HepG2 (cell line): ENCODE results near the gene SLC4A2. TPM values are rescaled to one million over a fixed set of nuclear protein-coding genes. Genes with fewer than 3 reads are reported as not detected.

Experiments
- AKAP8 ChIP-seq: sonication (generic); formaldehyde crosslinking; IDR thresholded peaks from 2 replicates; pipeline ENCODE4 v1.5.1; 2020; ENCODE audit warnings: mild to moderate bottlenecking, missing genetic modification reagents
- ATF7-NPFF ChIP-seq: sonication (generic); formaldehyde crosslinking; IDR thresholded peaks from 2 replicates; pipeline ENCODE4 v1.8.1; 2023; ENCODE audit warnings: mild to moderate bottlenecking, low read depth, missing genetic modification reagents, moderate library complexity
- CHD4 ChIP-seq: fragments of 200-600 bp; sonication (generic); IDR thresholded peaks from 2 replicates; pipeline ENCODE4 v1.7.0; 2017; ENCODE audit warnings: mild to moderate bottlenecking, low read length, borderline replicate concordance
- FOSL1 ChIP-seq: sonication (generic); formaldehyde crosslinking; IDR thresholded peaks from 2 replicates; pipeline ENCODE4 v1.9.0; 2021; ENCODE audit warnings: missing genetic modification reagents, borderline replicate concordance
- GPN1 ChIP-seq: sonication (generic); formaldehyde crosslinking; IDR thresholded peaks from 2 replicates; pipeline ENCODE4 v1.5.1; 2020; ENCODE audit warnings: missing genetic modification reagents, borderline replicate concordance
- KDM2A ChIP-seq: sonication (generic); formaldehyde crosslinking; IDR thresholded peaks from 2 replicates; pipeline ENCODE4 v1.4.0; 2020; ENCODE audit warnings: low read depth, missing genetic modification reagents, borderline replicate concordance
- KLF12 ChIP-seq: sonication (generic); formaldehyde crosslinking; IDR thresholded peaks from 2 replicates; pipeline ENCODE4 v1.4.0; 2020; ENCODE audit warnings: missing genetic modification reagents, borderline replicate concordance
- MEIS2 ChIP-seq: sonication (generic); formaldehyde crosslinking; IDR thresholded peaks from 2 replicates; pipeline ENCODE4 v1.9.0; 2021; ENCODE audit warnings: mild to moderate bottlenecking, missing genetic modification reagents
- NFKB2 ChIP-seq: sonication (generic); formaldehyde crosslinking; IDR thresholded peaks from 2 replicates; pipeline ENCODE4 v1.4.0; 2020; ENCODE audit warnings: missing genetic modification reagents, borderline replicate concordance
- NR0B2 ChIP-seq: sonication (generic); formaldehyde crosslinking; IDR thresholded peaks from 2 replicates; pipeline ENCODE4 v1.4.0; 2020; ENCODE audit warnings: mild to moderate bottlenecking, missing genetic modification reagents
- SMARCC2 ChIP-seq: fragments of 450-650 bp; IDR thresholded peaks from 2 replicates; pipeline ENCODE4 v1.6.1; 2017; ENCODE audit warnings: antibody characterized with exemption, mild to moderate bottlenecking
- SP2 ChIP-seq: sonication (generic); formaldehyde crosslinking; IDR thresholded peaks from 2 replicates; pipeline ENCODE4 v1.5.1; 2020; ENCODE audit warnings: mild to moderate bottlenecking, missing genetic modification reagents
- ZBTB3 ChIP-seq: sonication (generic); formaldehyde crosslinking; IDR thresholded peaks from 2 replicates; pipeline ENCODE4 v1.4.0; 2020; ENCODE audit warnings: low read depth, mild to moderate bottlenecking, moderate library complexity, missing genetic modification reagents, borderline replicate concordance
- ZMYM3 ChIP-seq: sonication (generic); formaldehyde crosslinking; IDR thresholded peaks from 2 replicates; pipeline ENCODE4 v1.5.1; 2020; ENCODE audit warnings: mild to moderate bottlenecking, missing genetic modification reagents
- ZNF20 ChIP-seq: sonication (generic); formaldehyde crosslinking; IDR thresholded peaks from 2 replicates; pipeline ENCODE4 v1.4.0; 2020; ENCODE audit warnings: mild to moderate bottlenecking, moderate library complexity, missing genetic modification reagents
- ZNF430 ChIP-seq: sonication (generic); formaldehyde crosslinking; IDR thresholded peaks from 2 replicates; pipeline ENCODE4 v1.9.0; 2021; ENCODE audit warnings: mild to moderate bottlenecking, missing genetic modification reagents
- ZNF598 ChIP-seq: sonication (generic); formaldehyde crosslinking; IDR thresholded peaks from 2 replicates; pipeline ENCODE4 v1.5.1; 2020; ENCODE audit warnings: mild to moderate bottlenecking, missing genetic modification reagents, borderline replicate concordance
- ZNF678 ChIP-seq: sonication (generic); formaldehyde crosslinking; IDR thresholded peaks from 2 replicates; pipeline ENCODE4 v1.4.0; 2020; ENCODE audit warnings: mild to moderate bottlenecking, missing genetic modification reagents
- ZNF687 ChIP-seq: sonication (generic); formaldehyde crosslinking; IDR thresholded peaks from 2 replicates; pipeline ENCODE4 v1.5.1; 2020; ENCODE audit warnings: mild to moderate bottlenecking, missing genetic modification reagents, moderate library complexity
- ZNF720 ChIP-seq: sonication (generic); formaldehyde crosslinking; IDR thresholded peaks from 2 replicates; pipeline ENCODE4 v1.4.0; 2020; ENCODE audit warnings: missing genetic modification reagents
- ZNF800 ChIP-seq: sonication (generic); formaldehyde crosslinking; IDR thresholded peaks from 2 replicates; pipeline ENCODE4 v1.4.0; 2020; ENCODE audit warnings: missing genetic modification reagents
- ZUFSP ChIP-seq: sonication (generic); formaldehyde crosslinking; IDR thresholded peaks from 2 replicates; pipeline ENCODE4 v1.9.0; 2021; ENCODE audit warnings: missing genetic modification reagents, mild to moderate bottlenecking, borderline replicate concordance
- polyA plus RNA-seq, 8 experiments: library from polyadenylated mRNA; depleted of rRNA in 3 of 8; stranded (reverse) in 7 of 8; unstranded in 1 of 8; fragments of >200 nt; fragmentation: Illumina TruSeq in 4 of 8; extraction: Trizol in 4 of 8; gene quantifications; 2 replicates each; pipeline versions ENCODE4 v1.2.1 to v1.2.3, GENCODE V29; 2011 to 2016; ENCODE audit warnings: low read depth in 4 of 8, missing spikeins in 1 of 8, mixed read lengths in 1 of 8; ENCODE audit not compliant: insufficient read depth in 1 of 8
- total RNA-seq, 5 experiments: library from RNA; depleted of rRNA; stranded (reverse); fragments of >200 nt; fragmentation: Illumina TruSeq; extraction: Trizol; gene quantifications; 2 replicates each; pipeline ENCODE4 v1.2.3, GENCODE V29; 2016; ENCODE audit warnings: low read depth in 1 of 5

The SLC4A2 gene
- total and polyA plus RNA-seq, 2 of the 13 experiments (the other 11 are each of a cell fraction or from before 2014, with no cell fraction given) = 51.9 to 73.4 TPM

- TF ChIP-seq KLF12 (CRISPR knock-in tag) = peak; percentile 68; the same call in 1 of the 2 replicates
- TF ChIP-seq ZNF687 = peak; percentile 92
- TF ChIP-seq ATF7-NPFF (CRISPR knock-in tag) = no peak
- no peak for TF ChIP-seq AKAP8
- no peak for TF ChIP-seq ZUFSP (CRISPR knock-in tag)
- TF ChIP-seq ZNF20 (CRISPR knock-in tag) = no peak
- no peak for TF ChIP-seq ZNF598 (CRISPR knock-in tag)
- TF ChIP-seq ZNF800 = no peak
- no peak for TF ChIP-seq KDM2A (CRISPR knock-in tag)
- no peak for TF ChIP-seq ZNF430 (CRISPR knock-in tag)
- TF ChIP-seq NFKB2 (CRISPR knock-in tag) = peak; percentile 36; the same call in 1 of the 2 replicates
- no peak for TF ChIP-seq SP2 (CRISPR knock-in tag)
- no peak for TF ChIP-seq GPN1 (CRISPR knock-in tag)
- TF ChIP-seq ZNF720 = no peak
- no peak for TF ChIP-seq FOSL1 (CRISPR knock-in tag)
- TF ChIP-seq NR0B2 (CRISPR knock-in tag) = no peak
- TF ChIP-seq MEIS2 (CRISPR knock-in tag) = no peak
- TF ChIP-seq ZBTB3 (CRISPR knock-in tag) = no peak
- no peak for TF ChIP-seq CHD4
- TF ChIP-seq ZNF678 = no peak; the same call in 1 of the 2 replicates
- no peak for TF ChIP-seq SMARCC2
- TF ChIP-seq ZMYM3 (CRISPR knock-in tag) = no peak
Observed at GRCh38 chr7:151010307-151011096, 48.9 kb upstream of the SLC4A2 start (continued).
